ENCODE measurements around the gene WDR74. TPM values are rescaled to one million over a fixed set of nuclear protein-coding genes. Genes with fewer than 3 reads are reported as not detected.

The WDR74 gene
- total RNA-seq, 4 donors from 2014 or later: 23.8 to 41.6 (median 34.5) TPM

DNA sequence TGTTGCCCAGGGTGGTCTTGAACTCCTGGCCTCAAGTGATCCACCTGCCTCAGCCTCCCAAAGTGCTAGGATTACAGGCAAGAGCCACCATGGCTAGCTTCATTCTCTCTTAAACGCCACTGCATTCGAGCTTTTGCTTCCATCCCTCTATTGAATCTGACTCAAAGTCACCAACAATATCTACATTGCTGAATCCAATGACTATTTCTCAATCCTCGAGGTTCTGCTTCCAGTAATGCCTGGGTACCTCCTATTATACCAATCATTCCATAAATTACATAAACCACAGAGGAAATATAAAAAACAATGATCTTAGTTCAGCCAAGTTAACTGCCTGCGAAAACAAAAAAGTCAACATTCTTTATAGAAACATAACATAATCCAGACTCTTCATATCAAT is 22.3 kb downstream of the WDR74 start:
- TF ChIP-seq, protein P1, sequence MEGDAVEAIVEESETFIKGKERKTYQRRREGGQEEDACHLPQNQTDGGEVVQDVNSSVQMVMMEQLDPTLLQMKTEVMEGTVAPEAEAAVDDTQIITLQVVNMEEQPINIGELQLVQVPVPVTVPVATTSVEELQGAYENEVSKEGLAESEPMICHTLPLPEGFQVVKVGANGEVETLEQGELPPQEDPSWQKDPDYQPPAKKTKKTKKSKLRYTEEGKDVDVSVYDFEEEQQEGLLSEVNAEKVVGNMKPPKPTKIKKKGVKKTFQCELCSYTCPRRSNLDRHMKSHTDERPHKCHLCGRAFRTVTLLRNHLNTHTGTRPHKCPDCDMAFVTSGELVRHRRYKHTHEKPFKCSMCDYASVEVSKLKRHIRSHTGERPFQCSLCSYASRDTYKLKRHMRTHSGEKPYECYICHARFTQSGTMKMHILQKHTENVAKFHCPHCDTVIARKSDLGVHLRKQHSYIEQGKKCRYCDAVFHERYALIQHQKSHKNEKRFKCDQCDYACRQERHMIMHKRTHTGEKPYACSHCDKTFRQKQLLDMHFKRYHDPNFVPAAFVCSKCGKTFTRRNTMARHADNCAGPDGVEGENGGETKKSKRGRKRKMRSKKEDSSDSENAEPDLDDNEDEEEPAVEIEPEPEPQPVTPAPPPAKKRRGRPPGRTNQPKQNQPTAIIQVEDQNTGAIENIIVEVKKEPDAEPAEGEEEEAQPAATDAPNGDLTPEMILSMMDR (IDR thresholded peaks at IDR 0.05; ENCODE audit: low read depth): no peak

DNA sequence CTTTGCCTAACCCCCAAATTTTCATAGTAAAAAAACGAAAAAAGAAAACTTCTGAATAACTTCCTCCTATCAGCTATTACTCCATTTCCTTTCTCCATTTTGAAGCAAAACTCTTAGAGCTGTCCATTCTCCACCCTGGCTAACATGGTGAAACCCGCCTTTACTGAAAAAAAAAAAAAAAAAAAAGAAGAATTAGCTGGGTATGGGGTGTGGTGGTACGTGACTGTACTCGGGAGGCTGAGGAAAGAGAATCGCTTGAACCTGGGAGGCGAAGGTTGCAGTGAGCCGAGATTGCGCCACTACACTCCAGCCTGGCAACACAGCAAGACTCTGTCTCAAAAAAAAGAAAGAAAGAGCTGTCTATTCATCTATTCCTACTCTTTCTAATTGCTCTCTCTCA is 22.8 kb downstream of the WDR74 start:
- TF ChIP-seq, protein P1 (IDR thresholded peaks at IDR 0.05; ENCODE audit: low read depth): no peak

DNA sequence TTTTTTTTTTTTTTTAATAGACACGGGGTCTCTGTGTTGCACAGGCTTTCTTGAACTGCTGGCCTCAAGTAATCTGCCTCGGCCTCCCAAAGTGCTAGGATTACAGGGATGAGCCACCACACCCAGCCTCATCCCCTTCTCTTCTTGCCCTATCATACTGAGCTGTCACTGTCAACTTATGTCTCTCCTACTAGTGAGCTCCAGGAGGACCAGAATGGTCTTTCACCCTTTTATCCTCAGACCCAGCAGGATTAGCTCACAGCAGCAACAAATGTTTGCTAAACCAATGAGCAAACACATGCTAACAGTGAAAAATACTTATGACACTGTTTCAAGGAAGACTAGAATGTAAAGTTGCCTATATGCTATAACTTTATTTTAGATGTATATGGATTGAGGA is 27.7 kb downstream of the WDR74 start:
- TF ChIP-seq, protein P1 (IDR thresholded peaks at IDR 0.05; ENCODE audit: low read depth): no peak

DNA sequence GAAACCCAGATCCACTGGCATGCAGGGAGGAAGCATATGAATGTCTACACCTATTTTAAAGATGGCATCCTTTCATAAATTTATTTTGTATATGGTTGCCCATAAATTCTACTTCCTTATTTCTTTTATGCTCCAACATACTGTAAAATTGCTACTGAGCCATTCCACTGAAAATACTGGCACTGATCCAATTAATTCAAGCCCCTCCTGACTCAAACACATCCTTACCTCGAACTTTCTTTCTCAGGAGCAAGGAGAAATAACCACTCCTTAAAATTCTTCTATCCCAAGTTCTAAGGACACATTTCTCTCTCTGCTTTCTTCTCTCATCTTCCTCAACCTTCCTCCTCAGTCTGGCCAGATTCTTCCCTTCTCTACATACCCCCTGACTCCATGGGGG is 28.6 kb downstream of the WDR74 start:
- TF ChIP-seq, protein P1 (IDR thresholded peaks at IDR 0.05; ENCODE audit: low read depth): no peak

DNA sequence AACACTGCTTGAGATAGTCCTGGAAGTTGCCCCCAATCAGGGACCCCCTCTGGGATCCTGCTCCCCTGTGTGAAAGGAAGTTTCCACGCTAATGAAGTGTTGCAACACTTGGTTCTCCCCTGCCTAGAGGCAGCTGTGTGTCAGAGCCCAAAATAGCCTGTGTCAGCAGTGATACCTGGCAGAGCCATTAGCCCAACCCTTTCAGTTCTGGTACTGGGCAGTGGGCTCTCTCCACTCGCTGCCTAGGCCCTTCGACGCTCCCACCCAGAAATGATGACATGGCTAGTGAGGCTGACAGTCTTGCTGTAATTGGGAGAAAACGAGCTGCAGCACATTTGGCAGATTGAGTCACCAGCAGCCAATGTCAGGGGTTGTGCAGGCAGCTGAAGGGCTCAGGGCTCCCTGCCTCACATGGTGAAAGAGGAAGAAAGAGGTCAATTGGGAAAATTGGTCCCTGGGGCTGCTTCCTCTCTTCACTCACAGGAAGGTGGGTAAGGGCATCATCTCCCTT is 32.7 kb downstream of the WDR74 start:
- TF ChIP-seq, protein P1 (IDR thresholded peaks at IDR 0.05; ENCODE audit: low read depth): no peak

DNA sequence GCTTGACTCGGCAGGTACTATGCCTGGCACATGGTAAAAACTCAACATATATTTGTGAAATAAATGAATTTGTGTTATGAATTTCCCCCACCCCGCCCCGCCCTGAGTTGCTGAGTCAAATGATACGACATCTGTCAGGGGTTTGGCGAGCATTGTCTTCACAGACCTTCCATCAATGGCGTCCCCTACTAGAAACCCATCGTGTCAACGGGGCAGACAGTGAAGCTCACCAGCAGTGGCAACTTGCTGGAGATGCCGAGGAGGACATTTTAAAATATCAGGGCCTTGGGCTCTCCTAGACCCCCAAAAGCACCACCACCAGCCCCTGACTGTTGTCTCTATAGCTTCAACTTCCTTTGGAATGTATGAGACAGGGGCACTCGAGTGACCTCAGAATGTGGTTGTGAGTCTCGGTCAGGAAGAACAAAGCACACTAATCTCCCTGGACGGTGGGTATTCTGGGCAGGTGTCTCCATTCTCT is 33.4 kb downstream of the WDR74 start:
- TF ChIP-seq, protein P1 (IDR thresholded peaks at IDR 0.05; ENCODE audit: low read depth): no peak

DNA sequence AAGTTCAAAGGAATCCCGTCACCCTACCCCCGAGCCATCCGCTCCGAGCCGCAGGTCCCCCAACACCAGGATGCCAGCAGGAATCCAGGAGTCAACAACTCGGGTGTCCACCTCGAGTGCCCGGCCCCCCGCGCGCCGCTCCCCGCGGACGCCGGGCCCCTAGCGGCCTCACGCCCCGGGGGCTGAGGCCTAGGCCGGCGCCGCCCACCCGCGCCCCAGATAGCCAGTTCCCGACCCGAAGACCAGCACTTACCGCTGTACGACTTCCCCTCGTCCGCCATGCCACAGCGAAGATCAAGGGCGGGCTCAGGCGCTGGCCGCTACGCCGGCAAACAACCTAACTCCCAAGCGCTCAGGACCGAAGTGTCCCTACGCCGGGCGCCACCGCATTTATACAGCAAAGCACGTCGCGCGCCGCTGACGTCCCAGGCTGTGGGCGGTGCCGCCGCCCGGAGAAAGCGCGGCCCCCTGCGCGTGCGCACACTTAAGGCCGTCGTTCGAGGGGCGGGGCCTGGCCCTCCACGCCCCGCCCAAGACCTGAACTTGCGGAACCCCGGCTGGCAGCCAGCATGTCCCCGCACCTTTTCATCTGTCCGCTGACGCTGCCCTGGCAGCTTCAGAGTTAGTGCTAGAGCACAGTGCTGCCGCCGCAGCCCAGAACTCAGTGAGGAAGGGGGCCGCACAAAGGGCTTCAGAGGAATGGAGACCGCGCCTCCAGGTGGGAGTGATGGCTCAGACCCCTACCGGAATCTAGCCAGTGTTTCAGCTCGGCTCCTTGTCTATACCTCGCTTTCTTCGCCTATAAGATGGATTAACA is 34.1 kb downstream of the WDR74 start, which contains the start of gene NXF1:
NXF1 (minus strand) TSS at position 365 of the 817 bp plus-strand sequence; CDS start at position 281, 84 bp downstream.
- TF ChIP-seq, protein P1 (IDR thresholded peaks at IDR 0.05; ENCODE audit: low read depth): no peak
